ENCODE data around the gene TBC1D22A.

The TBC1D22A gene

GRCh38 chr22:47153854-47154525 lies 391.5 kb downstream of the TBC1D22A start:
- no peak for DNase-seq

- DNase-seq, result no peak
Observed at GRCh38 chr22:47154621-47155081, 392.2 kb downstream of the TBC1D22A start.

GRCh38 chr22:47155131-47155885 lies 392.9 kb downstream of the TBC1D22A start:
- no peak for DNase-seq

GRCh38 chr22:47155912-47156311 lies 393.5 kb downstream of the TBC1D22A start:
- DNase-seq, result no peak

- no peak for DNase-seq
Observed at GRCh38 chr22:47156352-47157092, 394.1 kb downstream of the TBC1D22A start.

GRCh38 chr22:47157093-47157420 lies 394.6 kb downstream of the TBC1D22A start:
- DNase-seq, result no peak

GRCh38 chr22:47157486-47158270 lies 395.2 kb downstream of the TBC1D22A start:
- DNase-seq, result no peak

GRCh38 chr22:47158457-47158856 lies 396.0 kb downstream of the TBC1D22A start:
- no peak for DNase-seq

GRCh38 chr22:47159592-47159991 lies 397.1 kb downstream of the TBC1D22A start:
- no peak for DNase-seq

- DNase-seq, result no peak
Observed at GRCh38 chr22:47160141-47160541, 397.7 kb downstream of the TBC1D22A start.

GRCh38 chr22:47160781-47161520 lies 398.5 kb downstream of the TBC1D22A start:
- DNase-seq, result no peak

- no peak for DNase-seq
Observed at GRCh38 chr22:47161631-47162030, 399.2 kb downstream of the TBC1D22A start.

GRCh38 chr22:47162865-47163264 lies 400.4 kb downstream of the TBC1D22A start:
- no peak for DNase-seq

- no peak for DNase-seq
Observed at GRCh38 chr22:47163481-47163855, 401.0 kb downstream of the TBC1D22A start.

GRCh38 chr22:47163856-47164513 lies 401.5 kb downstream of the TBC1D22A start:
- DNase-seq, result no peak

- no peak for DNase-seq
Observed at GRCh38 chr22:47164514-47165337, 402.3 kb downstream of the TBC1D22A start.

GRCh38 chr22:47165338-47166032 lies 403.0 kb downstream of the TBC1D22A start:
- DNase-seq, result no peak

- no peak for DNase-seq
Observed at GRCh38 chr22:47166033-47166404, 403.6 kb downstream of the TBC1D22A start.

GRCh38 chr22:47166446-47167016 lies 404.1 kb downstream of the TBC1D22A start:
- DNase-seq, result no peak

GRCh38 chr22:47167056-47167455 lies 404.6 kb downstream of the TBC1D22A start:
- no peak for DNase-seq

All from activated CD4-positive, alpha-beta T cell treated with anti-CD3 and anti-CD28 coated beads for 1 hour (primary cell).